Inferior parietal cortex (tissue), 1 donor: ENCODE data around the gene GOLGA3.
"Not testable (repeated sequence)": the region's sequence is repeated elsewhere in the genome, so short reads cannot be mapped to it uniquely, and the experiment has no call there.

ENCODE experiments used
- DNase-seq: peaks from one replicate; pipeline ENCODE4 v3.0.0-alpha.2; 2016; ENCODE audit errors: extremely low spot score

The GOLGA3 gene

DNA sequence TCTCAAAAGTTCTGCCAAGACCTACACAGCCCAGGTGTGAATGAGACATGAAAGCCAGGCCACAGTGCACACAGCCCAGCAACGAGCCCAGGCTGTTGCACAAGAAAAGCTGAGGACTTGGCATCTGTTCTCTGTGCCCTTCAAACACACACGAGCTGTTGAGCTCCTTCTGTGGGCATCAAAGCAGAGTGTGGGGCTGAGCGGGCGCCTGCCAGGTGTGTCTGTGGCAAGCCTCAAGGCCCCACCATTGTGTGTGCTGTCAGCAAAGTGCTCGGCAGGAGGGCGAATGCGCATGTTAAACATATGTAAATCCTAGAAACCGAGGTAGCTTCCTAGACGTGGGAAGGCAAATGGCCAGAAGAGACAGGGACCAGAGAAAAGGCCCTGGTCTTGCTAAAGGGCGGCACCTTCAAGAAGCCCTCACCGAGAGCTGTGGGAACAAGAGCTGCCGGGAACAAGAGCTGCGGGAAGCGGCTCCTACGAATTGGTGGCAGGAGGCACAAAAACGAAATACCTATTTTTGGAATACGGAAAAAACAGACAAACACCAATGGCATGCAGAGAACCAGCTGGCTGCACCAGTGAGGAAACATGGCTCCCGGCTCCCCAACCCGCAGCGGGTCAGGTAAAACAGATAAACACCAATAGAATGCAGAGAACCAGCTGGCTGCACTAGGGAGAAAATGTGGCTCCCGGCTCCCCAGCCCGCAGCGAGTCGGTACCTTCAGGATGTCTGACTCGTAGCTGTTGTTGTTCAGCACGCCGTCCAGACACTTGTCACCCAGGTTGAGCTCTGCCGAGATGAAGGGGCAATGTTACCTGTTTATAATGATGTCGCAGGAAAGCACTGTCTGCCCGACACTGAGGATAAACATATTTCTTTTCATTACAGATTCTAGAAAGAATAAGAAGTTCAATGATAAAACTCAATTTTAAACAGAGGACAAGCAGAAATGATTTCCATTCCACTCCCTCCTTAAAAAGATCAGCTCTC lies 19.0 kb upstream of the GOLGA3 start:
- no peak for DNase-seq

DNA sequence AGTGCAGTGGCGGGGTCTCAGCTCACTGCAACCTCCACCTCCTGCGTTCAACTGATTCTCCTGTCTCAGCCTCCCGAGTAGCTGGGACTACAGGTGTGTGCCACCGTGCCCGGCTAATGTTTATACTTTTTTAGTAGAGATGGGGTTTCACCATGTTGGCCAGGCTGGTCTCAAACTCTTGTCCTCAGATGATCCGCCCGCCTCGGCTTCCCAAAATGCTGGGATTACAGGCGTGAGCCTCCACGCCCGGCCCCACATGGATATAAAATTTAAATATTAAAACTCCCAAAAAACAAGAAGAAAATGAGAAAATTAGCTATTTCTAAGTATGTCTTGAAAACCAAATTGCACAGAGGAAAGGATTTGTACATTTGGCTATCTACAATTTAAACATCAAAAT lies 16.0 kb upstream of the GOLGA3 start:
- not testable (repeated sequence) for DNase-seq

DNA sequence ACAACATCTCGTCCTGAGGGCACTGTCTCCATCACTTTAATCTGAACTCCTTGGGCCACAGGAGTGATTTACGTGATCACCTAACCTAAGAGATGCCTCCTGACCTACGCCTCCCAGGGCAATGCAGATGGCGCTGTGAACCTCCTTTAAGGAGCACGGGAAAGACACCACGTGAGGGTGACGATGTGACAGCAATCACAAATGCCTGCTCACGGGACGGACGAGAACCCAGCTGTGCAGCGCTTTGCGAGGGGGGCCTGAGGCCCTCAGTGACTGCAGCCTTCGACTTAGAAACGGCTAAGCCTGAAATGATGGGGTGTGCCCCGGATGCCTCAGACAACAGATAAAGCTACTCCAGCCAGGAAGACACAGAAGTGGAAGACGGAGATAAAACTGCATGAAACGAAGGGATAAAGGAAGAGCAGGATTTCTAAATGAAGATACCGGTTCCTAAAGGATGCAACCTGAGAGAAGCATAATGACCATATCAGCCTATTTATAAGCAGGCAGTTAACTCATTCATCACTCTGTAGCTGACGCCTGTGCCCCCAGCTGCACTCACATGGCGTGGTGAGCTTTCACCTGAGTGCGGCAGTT lies 13.9 kb upstream of the GOLGA3 start:
- no peak for DNase-seq

DNA sequence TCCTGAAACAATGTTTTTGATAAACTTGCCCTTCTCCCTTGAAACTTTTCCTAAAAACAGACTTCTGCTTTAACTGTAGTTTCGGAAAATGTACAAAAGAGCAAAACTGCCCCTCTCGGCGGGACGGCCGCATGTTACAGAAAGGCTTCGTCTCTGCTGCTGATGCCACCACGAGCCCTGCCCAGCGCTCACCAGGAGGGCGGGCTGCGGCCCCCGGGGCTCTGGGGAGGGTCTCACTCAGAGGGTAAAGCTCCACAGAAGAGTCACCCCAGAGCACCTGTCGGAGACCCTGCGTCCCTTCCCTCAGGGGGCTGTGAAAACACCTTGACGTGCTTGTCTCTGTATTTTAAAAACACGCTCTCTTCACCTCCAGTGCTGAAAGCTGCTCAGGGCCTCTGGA lies 12.5 kb upstream of the GOLGA3 start:
- DNase-seq = no peak

DNA sequence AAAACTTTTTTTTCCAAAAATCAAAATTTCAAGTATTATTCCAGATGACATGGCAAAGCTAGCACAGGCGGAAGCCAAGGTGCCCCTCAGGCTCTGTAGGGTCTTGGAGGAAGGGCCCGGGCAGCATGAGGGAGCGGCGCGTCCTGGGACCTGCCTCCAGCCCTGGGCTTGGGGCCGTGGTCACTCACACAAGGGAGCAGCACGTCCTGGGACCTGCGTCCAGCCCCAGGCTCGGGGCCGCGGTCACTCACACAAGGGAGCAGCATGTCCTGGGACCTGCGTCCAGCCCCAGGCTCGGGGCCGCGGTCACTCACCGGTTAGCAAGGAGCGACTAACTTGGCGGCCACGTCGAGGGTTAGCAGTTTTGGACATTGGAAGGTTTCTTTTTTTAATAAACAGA lies 11.9 kb upstream of the GOLGA3 start:
- no peak for DNase-seq

DNA sequence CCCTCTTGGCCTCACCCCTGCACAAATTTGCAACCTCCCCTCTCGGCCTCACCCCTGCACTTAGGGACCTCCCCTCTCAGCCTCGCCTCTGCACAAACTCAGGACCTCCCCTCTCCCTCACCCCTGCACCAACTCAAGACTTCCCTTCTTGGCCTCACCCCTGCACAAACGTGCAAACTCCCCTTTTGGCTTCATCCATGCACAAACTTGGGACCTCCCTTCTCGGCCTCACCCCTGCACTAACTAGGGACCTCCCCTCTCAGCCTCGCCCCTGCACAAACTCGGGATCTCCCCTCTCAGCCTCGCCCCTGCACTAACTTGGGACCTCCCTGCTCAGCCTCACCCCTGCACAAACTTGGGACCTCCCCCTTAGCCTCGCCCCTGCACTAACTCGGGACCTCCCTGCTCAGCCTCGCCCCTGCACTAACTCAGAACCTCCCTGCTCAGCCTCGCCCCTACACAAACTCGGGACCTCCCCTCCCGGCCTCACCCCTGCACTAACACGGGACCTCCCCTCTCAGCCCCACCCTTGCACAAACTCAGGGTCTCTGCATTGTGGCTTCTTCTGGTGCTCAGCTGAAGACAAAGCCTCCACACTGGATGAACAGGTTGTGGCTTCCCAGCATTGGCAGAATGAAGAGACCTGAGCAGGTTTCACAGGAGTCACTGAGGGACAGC lies 11.0 kb upstream of the GOLGA3 start:
- DNase-seq = no peak

DNA sequence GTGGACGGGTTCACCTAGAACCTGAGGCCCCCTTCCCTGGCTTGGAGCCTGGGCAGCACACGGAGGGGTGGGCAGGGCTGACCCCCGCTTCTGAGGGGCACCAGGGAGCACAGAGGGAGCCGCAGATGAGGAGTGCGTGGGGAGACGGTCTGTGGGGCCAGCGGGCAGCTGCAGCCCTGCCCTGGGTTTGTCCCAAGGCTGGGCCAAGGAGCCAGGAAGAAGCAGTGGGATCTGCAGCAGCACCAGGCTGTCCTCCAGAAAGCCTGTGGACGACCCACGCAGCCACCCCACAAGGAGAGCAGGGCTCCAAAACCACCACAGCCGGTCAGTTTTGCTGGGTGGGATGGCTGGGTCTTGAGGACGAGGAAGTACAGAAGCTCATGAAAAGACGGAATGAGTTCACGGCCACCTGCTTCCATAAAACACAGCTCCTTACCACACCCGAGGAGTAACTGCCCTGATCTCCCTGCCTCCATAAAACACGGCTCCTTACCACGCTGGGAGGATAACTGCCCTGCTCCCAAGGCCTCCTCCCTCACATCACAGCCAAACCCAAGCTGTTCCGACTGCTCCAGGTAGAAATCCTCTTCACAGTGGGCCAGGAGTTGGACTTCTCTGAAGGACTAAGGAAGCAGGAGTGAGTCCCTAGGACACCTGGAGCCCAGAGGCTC lies 9.9 kb upstream of the GOLGA3 start:
- no peak for DNase-seq

DNA sequence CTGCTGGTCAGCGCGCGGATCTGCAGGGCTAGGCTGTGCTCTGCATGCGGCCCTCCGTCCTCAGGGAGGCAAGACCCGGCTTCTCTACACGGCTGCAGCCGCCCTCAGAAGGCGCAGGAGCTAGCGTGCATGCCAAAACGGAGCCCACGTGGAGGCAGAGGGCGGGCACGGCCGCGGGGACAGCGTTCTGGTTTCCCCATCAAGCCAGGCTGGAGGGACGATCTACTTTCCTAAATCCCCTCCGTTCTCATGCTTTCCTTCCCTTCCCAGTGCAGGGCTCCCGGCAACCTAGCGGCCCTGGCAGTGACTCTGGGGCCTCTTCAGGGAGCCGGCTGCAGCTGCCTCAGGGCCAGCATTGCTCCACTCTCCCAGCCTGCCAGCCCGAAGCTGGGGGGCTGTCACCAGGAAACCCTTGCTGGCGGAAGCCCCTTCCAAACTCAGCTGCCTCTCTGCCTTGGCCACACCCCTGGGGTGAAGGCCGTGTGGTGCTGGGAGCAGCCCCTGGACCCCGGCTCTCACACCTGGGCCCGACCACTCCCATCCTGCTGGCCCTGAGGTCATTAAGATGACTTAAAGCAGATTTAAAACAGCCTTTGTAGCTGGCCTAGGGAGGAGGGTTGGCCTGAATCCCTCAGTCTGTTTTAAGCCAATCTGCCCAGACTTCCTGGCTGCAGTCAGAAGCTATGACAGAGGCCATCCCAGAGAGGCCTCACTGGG lies 9.2 kb upstream of the GOLGA3 start:
- DNase-seq = no peak

DNA sequence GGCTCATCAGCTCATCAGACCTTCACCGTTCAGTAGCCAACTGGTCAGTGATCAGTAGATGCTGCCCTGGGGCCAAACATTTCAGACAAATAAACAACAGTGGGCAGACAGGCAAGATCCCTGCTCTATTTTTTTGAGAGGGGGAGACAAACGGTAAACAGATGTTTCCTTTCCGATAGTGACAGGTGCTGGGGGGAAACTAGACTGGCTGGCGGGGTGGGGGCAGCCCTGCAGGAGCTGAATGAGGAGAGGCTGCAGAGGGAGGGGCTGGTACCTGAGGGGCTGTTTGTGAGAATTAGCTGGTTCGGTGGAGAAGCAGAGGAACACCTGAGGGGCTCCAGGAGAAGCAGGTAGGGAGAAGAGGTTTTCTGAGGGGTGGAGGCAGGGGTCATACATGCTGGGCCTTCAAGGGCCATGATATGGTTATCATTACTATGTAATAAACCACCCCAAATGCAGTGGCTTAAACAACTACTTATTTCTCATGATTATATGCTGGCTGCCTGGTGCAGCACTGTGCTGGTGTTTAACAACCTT lies 8.2 kb upstream of the GOLGA3 start:
- DNase-seq = no peak

DNA sequence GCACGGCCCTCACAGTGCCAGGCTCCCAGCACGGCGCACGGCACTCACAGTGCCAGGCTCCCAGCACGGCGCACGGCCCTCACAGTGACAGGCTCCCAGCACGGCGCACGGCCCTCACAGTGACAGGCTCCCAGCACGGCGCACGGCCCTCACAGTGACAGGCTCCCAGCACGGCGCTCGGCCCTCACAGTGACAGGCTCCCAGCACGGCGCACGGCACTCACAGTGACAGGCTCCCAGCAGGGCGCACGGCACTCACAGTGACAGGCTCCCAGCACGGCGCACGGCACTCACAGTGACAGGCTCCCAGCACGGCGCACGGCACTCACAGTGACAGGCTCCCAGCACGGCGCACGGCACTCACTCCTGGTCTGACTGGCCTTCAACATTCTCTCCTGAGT lies 7.6 kb upstream of the GOLGA3 start:
- DNase-seq = not testable (repeated sequence)

DNA sequence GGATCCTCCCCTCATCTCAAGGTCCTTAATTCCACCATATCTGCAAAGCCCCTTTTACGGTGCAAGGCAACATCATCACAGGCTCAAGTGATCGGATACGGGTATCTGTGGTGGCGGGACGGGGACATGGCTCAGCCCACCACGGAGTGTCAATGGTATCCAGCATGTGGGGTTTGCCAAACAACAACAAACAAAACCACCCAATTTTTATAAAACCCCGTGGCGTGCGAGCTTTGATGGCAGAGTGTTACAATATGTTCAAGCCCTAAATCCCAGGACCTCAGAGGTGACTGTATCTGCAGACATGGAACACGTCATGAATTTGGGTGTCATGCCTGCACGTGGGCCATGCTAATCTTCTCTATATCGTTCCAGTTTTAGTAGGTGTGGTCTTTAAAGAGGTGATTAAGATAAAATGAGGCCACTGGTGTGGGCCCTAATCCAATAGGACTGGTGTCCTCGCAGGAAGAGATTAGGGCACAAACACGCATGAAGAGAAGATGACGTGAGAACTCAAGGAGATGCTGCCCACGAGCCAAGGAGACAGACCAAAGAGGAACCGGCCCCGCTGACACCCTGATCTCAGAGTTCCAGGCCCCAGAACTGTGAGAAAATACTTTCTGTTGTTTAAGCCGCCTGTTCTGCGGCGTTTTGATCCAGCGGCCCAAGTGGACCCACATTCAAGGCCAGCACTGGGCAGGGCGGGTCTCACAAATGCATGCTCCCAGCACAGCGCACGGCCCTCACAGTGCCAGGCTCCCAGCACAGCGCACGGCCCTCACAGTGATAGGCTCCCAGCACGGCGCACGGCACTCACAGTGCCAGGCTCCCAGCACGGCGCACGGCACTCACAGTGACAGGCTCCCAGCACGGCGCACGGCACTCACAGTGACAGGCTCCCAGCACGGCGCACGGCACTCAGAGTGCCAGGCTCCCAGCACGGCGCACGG lies 6.7 kb upstream of the GOLGA3 start:
- no peak for DNase-seq

DNA sequence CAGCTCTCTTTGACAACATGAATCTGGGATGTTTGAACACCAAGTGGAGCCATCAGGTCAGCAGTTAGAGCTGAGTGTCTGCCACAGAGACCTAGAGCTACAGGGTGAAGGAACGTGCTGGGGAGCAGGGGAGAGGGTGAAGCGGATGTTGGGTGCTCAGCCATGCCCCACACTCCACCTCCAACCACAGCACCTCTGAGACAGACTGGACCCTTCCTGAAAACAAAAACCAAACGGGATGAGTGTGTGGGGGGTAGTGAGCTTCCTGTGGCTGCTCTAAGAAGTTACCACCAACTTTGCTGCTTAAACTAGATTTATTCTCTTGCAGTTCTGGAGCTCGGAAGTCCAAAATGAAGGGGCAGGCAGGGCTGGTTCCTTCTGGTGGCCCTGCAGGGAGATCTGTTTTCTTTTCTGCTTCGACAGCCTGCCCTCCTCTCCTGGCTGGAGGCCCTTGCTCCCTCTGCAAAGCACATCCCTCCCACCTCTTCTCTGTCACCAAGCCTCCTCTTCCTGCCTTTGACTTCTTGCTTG lies 5.6 kb upstream of the GOLGA3 start:
- no peak for DNase-seq

DNA sequence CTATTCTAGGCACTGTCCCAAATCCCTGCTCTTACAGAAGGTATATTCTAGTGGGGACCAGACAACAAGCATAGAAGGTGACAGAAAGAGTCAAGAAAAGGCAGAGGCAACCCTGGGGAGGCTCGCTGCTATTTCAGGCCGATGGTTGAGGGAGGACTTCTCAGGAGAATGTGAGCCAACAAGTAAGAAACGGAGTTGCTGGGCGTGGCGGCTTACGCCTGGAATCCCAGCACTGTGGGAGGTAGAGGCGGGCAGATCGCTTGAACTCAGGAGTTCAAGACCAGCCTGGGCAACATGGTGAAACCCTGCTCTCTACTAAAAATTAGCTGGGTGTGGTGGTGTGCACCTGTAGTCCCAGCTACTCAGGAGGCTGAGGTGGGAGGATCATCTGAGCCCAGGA lies 4.7 kb upstream of the GOLGA3 start:
- no peak for DNase-seq

DNA sequence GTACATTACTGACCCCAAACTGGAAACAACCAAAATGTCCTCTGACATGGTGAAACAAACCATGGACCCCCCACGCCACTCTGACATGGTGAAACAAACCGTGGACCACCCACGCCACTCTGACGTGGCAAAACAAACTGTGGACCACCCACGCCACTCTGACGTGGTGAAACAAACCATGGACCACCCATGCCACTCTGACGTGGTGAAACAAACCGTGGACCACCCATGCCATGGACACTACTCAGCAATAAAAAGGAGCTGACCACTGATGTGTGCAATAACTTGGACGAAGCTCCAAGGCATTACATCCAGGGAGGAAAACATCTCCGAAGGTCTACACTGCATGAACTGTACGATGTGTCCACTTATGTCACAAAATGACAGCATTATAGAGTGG lies 3.1 kb upstream of the GOLGA3 start:
- DNase-seq = no peak

DNA sequence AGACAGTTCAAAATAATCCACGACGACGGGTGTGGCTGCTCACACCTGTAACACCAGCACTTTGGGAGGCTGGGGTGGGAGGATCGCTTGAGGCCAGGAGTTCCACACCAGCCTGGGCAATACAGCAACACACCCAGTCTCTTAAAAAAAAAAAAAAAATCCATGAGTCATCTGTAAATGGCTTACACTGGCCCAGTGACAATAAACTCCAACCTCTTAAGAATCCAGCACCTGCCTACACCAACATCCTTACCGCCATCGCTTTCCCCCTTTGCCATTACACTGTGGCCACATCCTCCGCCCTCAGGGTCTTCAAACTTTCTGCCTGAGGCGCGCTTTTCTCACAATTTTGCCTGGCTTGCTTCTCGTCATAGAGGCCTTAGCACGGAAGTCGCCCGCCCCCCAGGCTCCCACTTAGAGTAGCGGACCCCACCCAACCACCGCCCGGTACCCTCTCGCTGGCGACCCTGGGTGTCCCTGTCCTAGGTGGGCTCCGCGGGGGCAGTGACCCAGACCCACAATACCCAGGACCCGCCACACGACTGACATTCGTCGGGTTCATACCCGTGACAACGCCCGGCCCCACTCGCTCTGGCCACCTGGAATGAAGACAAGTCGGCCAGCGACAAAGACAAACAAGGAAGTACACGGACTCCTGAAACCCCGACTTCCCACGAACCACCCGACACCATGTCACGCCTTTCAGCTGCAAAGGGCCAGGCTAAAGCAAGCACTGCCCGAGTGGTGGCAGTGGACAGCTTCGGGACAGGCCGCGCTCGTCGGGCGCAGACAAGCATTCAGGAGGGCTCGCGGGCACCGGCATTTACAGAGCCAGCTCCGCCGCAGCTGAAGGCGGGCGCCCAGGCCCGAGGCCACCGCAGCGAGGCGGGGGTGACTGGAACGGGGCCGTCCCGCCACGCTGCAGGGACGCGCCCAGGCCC lies 636 bp downstream of the GOLGA3 start:
- no peak for DNase-seq

DNA sequence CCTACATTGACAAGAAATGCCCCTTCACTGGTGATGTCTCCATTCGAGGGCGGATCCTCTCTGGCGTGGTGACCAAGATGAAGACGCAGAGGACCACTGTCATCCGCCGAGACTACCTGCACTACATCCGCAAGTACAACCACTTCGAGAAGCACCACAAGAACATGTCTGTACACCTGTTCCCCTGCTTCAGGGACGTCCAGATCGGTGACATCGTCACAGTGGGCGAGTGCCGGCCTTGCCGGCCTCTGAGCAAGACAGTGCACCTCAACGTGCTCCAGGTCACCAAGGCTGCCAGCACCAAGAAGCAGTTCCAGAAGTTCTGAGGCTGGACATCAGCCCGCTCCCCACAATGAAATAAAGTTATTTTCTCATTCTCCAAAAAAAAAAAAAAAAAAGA lies 2.8 kb downstream of the GOLGA3 start:
- no peak for DNase-seq

DNA sequence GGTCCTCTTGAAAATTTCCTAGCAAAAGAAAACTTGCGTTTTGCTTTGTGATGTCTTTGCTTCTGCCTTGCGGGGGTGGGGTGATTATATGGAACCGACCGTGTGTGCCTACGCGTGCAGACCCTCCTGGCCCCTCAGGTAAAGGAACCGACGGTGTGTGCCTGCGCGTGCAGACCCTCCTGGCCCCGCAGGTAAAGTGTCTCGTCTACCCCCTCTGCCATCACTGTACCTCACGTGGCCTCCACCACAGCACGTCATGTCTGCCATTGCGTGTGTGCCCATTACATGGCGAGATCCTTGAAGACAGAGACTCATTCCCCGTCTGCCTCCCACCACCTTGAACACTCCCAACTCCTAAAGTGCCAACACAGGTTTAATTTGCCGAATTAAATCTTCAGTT lies 3.6 kb downstream of the GOLGA3 start:
- DNase-seq = no peak

DNA sequence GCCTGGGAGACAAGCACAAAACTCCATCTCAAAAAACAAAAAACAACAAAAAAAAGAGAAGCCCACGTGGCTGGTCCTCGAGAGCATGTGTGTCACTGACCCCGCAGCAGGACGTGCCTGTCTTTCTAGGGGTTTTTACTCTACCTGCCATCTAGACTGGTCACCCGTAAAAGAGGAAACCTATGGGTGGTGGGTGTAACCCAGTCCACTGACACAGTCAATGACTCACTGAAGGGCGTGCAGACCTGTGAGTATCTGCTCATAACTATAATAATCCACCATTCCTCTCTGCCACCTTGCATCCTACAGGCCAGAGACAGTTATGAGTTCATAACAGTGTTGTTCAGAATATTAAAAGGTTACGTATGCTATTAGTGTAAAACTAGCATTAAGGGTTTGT lies 4.6 kb downstream of the GOLGA3 start:
- DNase-seq = no peak

DNA sequence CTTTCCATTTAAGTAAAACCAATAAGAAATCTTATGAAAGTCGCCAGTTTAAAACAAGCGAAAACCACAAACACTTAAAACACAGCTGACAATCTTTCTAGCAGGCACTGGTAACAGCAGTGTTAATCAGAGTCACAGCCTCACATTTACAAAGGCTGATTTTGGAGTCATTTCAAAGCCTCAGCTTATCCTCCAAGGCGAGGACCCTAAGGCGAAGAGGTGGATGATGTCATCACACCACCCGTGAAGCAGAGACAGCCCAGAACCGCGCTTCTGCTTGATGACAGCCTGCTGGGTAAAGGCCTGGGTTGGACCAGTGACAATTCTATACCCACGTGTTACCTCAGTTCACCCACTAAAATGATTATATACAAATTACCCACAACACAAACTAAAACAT lies 10.1 kb downstream of the GOLGA3 start:
- DNase-seq = no peak
